K562 (cell line): ENCODE results near the gene GET3. TPM values are rescaled to one million over a fixed set of nuclear protein-coding genes. Genes with fewer than 3 reads are reported as not detected.
A peak's percentile ranks its signal among the peaks of the same experiment; 100 is the strongest.

Experiments used
- ELF2 ChIP-seq: fragments of 250-450 bp; sonication (Bioruptor Pico); IDR thresholded peaks from 2 replicates; pipeline ENCODE4 v1.5.0; 2021; ENCODE audit warnings: mild to moderate bottlenecking
- HMG20A ChIP-seq: fragments of 450-650 bp; formaldehyde crosslinking; conservative IDR thresholded peaks from 2 replicates; pipeline ENCODE4 v1.4.0; 2020; ENCODE audit warnings: mild to moderate bottlenecking, mixed read lengths
- KAT8 ChIP-seq: fragments of 450-650 bp; IDR thresholded peaks from 2 replicates; pipeline ENCODE4 v1.6.1; 2016; ENCODE audit warnings: low read depth, mild to moderate bottlenecking
- TCF7L2 ChIP-seq: fragments of 150-350 bp; IDR thresholded peaks from 2 replicates; pipeline ENCODE4 v1.6.1; 2016; ENCODE audit warnings: low read depth, mild to moderate bottlenecking, low read length, moderate library complexity
- TEAD2 ChIP-seq: fragments of 450-650 bp; IDR thresholded peaks from 2 replicates; pipeline ENCODE4 v1.6.1; 2016; ENCODE audit warnings: missing genetic modification characterization, control low read depth, missing compliant biosample characterization
- ZNF184 ChIP-seq: sonication (generic); formaldehyde crosslinking; IDR thresholded peaks from 2 replicates; pipeline ENCODE4 v1.5.0; 2020; ENCODE audit warnings: missing genetic modification reagents
- ZNF445 ChIP-seq: fragments of 250-450 bp; sonication (Bioruptor Pico); IDR thresholded peaks from 2 replicates; pipeline ENCODE4 v1.4.0; 2020; ENCODE audit warnings: low read depth, mild to moderate bottlenecking, moderate library complexity
- ZNF75A ChIP-seq: fragments of 450-650 bp; formaldehyde crosslinking; IDR thresholded peaks from 2 replicates; pipeline ENCODE4 v1.4.0; 2020; ENCODE audit warnings: mild to moderate bottlenecking
- polyA plus RNA-seq, 8 experiments: library from polyadenylated mRNA; depleted of rRNA in 4 of 8; stranded (reverse) in 5 of 8; unstranded in 3 of 8; fragments of >200 nt; fragmentation: Nextera tagmentation in 2 of 8; fragmentation: Illumina TruSeq in 1 of 8; extraction: Ambion mirVana in 2 of 8; extraction: Trizol in 1 of 8; gene quantifications; 2 replicates each; pipeline versions ENCODE4 v1.2.1 to v1.2.3, GENCODE V29; 2011 to 2014; ENCODE audit warnings: inconsistent platforms in 1 of 8, missing spikeins in 1 of 8
- total RNA-seq, 7 experiments: library from RNA; depleted of rRNA in 6 of 7; stranded (reverse); fragments of >200 nt in 6 of 7; fragmentation: Illumina TruSeq in 2 of 7; extraction: Trizol in 2 of 7; gene quantifications; 2 replicates each; pipeline versions ENCODE4 v1.2.1 to v1.2.3, GENCODE V29; 2011 to 2021; ENCODE audit warnings: low replicate concordance in 1 of 7
- TF ChIP-seq, protein P1 (sequence below): fragments of 250-450 bp; sonication (Bioruptor Pico); IDR thresholded peaks from 2 replicates; pipeline ENCODE4 v1.8.0; 2021; ENCODE audit warnings: borderline replicate concordance, mild to moderate bottlenecking, moderate library complexity; ENCODE audit not compliant: poor library complexity, severe bottlenecking
- TF ChIP-seq, protein P2 (sequence below), 2 experiments: IDR thresholded peaks; 2 replicates each; pipeline ENCODE4 v1.6.1; 2011; ENCODE audit warnings: borderline replicate concordance in 1 of 2, control low read depth in 1 of 2, low read depth in 1 of 2, low read length in 1 of 2, mild to moderate bottlenecking in 1 of 2, mixed read lengths in 1 of 2, moderate library complexity in 1 of 2; ENCODE audit not compliant: insufficient read depth in 1 of 2, insufficient read length in 1 of 2, poor library complexity in 1 of 2, severe bottlenecking in 1 of 2; ENCODE audit errors: extremely low read depth in 1 of 2
- TF ChIP-seq, protein P3 (sequence below): fragments of 450-650 bp; IDR thresholded peaks from 2 replicates; pipeline ENCODE4 v1.7.0; 2016; ENCODE audit warnings: borderline replicate concordance
- TF ChIP-seq, protein P4 (sequence below): fragments of 450-650 bp; formaldehyde crosslinking; conservative IDR thresholded peaks from 2 replicates; pipeline ENCODE4 v1.4.0; 2022; ENCODE audit warnings: mild to moderate bottlenecking, missing genetic modification characterization
- TF ChIP-seq, protein P5 (sequence below): fragments of 450-650 bp; IDR thresholded peaks from 2 replicates; pipeline ENCODE4 v1.6.1; 2017; ENCODE audit warnings: antibody characterized with exemption
- TF ChIP-seq, protein P6 (sequence below): sonication (generic); formaldehyde crosslinking; IDR thresholded peaks from 2 replicates; pipeline ENCODE4 v1.8.0; 2022; ENCODE audit warnings: mild to moderate bottlenecking, missing genetic modification reagents

GET3 gene
- total and polyA plus RNA-seq, 9 of the 15 experiments (the other 6 are each of a cell fraction or from before 2014, with no cell fraction given) = 8.3 to 83.5 (median 51.8) TPM

DNA sequence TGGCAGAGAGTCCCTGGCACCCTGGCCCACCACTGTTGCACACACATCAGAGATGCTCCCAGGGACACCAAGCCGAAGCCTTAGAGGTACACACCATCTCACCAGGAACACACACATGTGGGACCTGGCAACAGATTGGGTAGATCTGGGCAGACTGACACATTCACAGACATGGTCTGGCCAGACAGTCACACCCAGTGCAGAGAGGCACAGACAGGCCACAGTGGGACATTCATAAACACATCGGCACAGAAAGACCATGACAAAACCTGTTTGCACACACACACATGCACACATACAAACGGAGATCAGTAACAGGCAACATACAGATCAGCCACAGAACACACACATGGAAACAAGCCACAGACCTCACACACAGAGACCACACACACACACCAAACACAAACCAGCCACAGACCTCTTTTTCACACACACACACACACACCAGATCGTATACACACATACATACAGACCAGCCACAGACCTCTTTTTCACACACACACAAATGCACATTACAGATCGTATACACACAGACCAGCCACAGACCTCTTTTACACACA is 47.7 kb downstream of the GET3 start (continued):
- no peak for TF ChIP-seq HMG20A (CRISPR knock-in tag)
- no peak for TF ChIP-seq TCF7L2
- TF ChIP-seq, protein P1, sequence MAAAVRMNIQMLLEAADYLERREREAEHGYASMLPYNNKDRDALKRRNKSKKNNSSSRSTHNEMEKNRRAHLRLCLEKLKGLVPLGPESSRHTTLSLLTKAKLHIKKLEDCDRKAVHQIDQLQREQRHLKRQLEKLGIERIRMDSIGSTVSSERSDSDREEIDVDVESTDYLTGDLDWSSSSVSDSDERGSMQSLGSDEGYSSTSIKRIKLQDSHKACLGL (CRISPR knock-in tag) = no peak
- TF ChIP-seq, protein P2, sequence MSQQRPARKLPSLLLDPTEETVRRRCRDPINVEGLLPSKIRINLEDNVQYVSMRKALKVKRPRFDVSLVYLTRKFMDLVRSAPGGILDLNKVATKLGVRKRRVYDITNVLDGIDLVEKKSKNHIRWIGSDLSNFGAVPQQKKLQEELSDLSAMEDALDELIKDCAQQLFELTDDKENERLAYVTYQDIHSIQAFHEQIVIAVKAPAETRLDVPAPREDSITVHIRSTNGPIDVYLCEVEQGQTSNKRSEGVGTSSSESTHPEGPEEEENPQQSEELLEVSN (IDR thresholded peaks at IDR 0.05; ENCODE audit: borderline replicate concordance in 1 of 2, extremely low read depth in 1 of 2, insufficient read depth in 1 of 2, insufficient read length in 1 of 2, low read depth in 1 of 2, low read length in 1 of 2, poor library complexity in 1 of 2, severe bottlenecking in 1 of 2) = no peak
- TF ChIP-seq, protein P3, sequence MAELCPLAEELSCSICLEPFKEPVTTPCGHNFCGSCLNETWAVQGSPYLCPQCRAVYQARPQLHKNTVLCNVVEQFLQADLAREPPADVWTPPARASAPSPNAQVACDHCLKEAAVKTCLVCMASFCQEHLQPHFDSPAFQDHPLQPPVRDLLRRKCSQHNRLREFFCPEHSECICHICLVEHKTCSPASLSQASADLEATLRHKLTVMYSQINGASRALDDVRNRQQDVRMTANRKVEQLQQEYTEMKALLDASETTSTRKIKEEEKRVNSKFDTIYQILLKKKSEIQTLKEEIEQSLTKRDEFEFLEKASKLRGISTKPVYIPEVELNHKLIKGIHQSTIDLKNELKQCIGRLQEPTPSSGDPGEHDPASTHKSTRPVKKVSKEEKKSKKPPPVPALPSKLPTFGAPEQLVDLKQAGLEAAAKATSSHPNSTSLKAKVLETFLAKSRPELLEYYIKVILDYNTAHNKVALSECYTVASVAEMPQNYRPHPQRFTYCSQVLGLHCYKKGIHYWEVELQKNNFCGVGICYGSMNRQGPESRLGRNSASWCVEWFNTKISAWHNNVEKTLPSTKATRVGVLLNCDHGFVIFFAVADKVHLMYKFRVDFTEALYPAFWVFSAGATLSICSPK = no peak
- TF ChIP-seq, protein P4, sequence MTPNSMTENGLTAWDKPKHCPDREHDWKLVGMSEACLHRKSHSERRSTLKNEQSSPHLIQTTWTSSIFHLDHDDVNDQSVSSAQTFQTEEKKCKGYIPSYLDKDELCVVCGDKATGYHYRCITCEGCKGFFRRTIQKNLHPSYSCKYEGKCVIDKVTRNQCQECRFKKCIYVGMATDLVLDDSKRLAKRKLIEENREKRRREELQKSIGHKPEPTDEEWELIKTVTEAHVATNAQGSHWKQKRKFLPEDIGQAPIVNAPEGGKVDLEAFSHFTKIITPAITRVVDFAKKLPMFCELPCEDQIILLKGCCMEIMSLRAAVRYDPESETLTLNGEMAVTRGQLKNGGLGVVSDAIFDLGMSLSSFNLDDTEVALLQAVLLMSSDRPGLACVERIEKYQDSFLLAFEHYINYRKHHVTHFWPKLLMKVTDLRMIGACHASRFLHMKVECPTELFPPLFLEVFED (CRISPR knock-in tag) = peak; percentile 90
- TF ChIP-seq KAT8 = no peak
- TF ChIP-seq, protein P5, sequence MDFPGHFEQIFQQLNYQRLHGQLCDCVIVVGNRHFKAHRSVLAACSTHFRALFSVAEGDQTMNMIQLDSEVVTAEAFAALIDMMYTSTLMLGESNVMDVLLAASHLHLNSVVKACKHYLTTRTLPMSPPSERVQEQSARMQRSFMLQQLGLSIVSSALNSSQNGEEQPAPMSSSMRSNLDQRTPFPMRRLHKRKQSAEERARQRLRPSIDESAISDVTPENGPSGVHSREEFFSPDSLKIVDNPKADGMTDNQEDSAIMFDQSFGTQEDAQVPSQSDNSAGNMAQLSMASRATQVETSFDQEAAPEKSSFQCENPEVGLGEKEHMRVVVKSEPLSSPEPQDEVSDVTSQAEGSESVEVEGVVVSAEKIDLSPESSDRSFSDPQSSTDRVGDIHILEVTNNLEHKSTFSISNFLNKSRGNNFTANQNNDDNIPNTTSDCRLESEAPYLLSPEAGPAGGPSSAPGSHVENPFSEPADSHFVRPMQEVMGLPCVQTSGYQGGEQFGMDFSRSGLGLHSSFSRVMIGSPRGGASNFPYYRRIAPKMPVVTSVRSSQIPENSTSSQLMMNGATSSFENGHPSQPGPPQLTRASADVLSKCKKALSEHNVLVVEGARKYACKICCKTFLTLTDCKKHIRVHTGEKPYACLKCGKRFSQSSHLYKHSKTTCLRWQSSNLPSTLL = no peak; the same call in 1 of the 2 replicates
- no peak for TF ChIP-seq TEAD2
- TF ChIP-seq ZNF184 (CRISPR knock-in tag) = no peak
- no peak for TF ChIP-seq ELF2 (CRISPR knock-in tag)
- TF ChIP-seq, protein P6, sequence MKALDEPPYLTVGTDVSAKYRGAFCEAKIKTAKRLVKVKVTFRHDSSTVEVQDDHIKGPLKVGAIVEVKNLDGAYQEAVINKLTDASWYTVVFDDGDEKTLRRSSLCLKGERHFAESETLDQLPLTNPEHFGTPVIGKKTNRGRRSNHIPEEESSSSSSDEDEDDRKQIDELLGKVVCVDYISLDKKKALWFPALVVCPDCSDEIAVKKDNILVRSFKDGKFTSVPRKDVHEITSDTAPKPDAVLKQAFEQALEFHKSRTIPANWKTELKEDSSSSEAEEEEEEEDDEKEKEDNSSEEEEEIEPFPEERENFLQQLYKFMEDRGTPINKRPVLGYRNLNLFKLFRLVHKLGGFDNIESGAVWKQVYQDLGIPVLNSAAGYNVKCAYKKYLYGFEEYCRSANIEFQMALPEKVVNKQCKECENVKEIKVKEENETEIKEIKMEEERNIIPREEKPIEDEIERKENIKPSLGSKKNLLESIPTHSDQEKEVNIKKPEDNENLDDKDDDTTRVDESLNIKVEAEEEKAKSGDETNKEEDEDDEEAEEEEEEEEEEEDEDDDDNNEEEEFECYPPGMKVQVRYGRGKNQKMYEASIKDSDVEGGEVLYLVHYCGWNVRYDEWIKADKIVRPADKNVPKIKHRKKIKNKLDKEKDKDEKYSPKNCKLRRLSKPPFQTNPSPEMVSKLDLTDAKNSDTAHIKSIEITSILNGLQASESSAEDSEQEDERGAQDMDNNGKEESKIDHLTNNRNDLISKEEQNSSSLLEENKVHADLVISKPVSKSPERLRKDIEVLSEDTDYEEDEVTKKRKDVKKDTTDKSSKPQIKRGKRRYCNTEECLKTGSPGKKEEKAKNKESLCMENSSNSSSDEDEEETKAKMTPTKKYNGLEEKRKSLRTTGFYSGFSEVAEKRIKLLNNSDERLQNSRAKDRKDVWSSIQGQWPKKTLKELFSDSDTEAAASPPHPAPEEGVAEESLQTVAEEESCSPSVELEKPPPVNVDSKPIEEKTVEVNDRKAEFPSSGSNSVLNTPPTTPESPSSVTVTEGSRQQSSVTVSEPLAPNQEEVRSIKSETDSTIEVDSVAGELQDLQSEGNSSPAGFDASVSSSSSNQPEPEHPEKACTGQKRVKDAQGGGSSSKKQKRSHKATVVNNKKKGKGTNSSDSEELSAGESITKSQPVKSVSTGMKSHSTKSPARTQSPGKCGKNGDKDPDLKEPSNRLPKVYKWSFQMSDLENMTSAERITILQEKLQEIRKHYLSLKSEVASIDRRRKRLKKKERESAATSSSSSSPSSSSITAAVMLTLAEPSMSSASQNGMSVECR (CRISPR knock-in tag) = no peak
- no peak for TF ChIP-seq ZNF75A (CRISPR knock-in tag)
- TF ChIP-seq ZNF445 (CRISPR knock-in tag) = no peak
